Panc1 (cell line): ENCODE measurements around the gene DENND6A. TPM values are rescaled to one million over a fixed set of nuclear protein-coding genes. Genes with fewer than 3 reads are reported as not detected.

Experiments used
- ATAC-seq: fragments of 200-7000 bp; cut with Tn5 transposase; 2 replicates; pipeline ENCODE4 v1.9.1; 2020; ENCODE audit warnings: mild to moderate bottlenecking, moderate library complexity
- BruUV-seq: library from RNA; stranded (reverse); fragments of 400-500 nt; replicated peaks from 2 replicates; lab custom pipeline; 2021; lab: Mats Ljungman, UMichigan
- CTCF ChIA-PET: fragments of 300-600 bp; sonication (Branson Sonifier 250); formaldehyde crosslinking; loops from one replicate; lab custom pipeline; 2022; ENCODE audit warnings: antibody characterized with exemption; lab: Charles Lee
- POLR2A ChIA-PET: fragments of 300-600 bp; sonication (Branson Sonifier 250); formaldehyde crosslinking; loops from one replicate; lab custom pipeline; 2022; ENCODE audit warnings: antibody characterized with exemption; lab: Charles Lee
- DNase-seq: peaks from one replicate; pipeline ENCODE4 v3.0.0-alpha.2; 2010; ENCODE audit warnings: low read depth, low spot score
- H3K27ac ChIP-seq: 2 replicates; pipeline ENCODE4 v1.5.1; 2011; ENCODE audit warnings: mild to moderate bottlenecking, low read length, inconsistent platforms
- H3K27me3 ChIP-seq: fragments of 200-500 bp; sonication (Bioruptor generic); 2 replicates; pipeline ENCODE4 v1.6.0; 2014; ENCODE audit warnings: low read length, inconsistent platforms; ENCODE audit not compliant: control insufficient read depth, insufficient read depth
- H3K36me3 ChIP-seq: fragments of 200-500 bp; sonication (Bioruptor generic); 2 replicates; pipeline ENCODE4 v1.5.1; 2014; ENCODE audit warnings: inconsistent platforms, mild to moderate bottlenecking, low read length, moderate library complexity; ENCODE audit not compliant: control insufficient read depth, insufficient read depth
- H3K4me1 ChIP-seq: 2 replicates; pipeline ENCODE4 v1.5.1; 2011; ENCODE audit warnings: inconsistent platforms, mild to moderate bottlenecking, low read length, moderate library complexity; ENCODE audit not compliant: control insufficient read depth, insufficient read depth
- H3K4me3 ChIP-seq, 2 experiments: 2 replicates each; pipeline ENCODE4 v1.5.1; 2011 to 2012; ENCODE audit warnings: low read depth in 2 of 2, low read length in 2 of 2, mild to moderate bottlenecking in 2 of 2, inconsistent platforms in 1 of 2, moderate library complexity in 1 of 2
- H3K9me3 ChIP-seq: fragments of 200-500 bp; sonication (Bioruptor generic); 2 replicates; pipeline ENCODE4 v1.5.1; 2014; ENCODE audit warnings: low read depth, mild to moderate bottlenecking, inconsistent platforms, low read length, moderate library complexity; ENCODE audit not compliant: control insufficient read depth, insufficient read depth
- CTCF ChIP-seq: fragments of 450-650 bp; IDR thresholded peaks from 2 replicates; pipeline ENCODE4 v1.5.1; 2017; ENCODE audit warnings: mild to moderate bottlenecking
- POLR2AphosphoS5 ChIP-seq: IDR thresholded peaks from 2 replicates; pipeline ENCODE4 v1.6.1; 2012; ENCODE audit warnings: mild to moderate bottlenecking, low read depth, low read length, moderate library complexity
- REST ChIP-seq, 2 experiments: IDR thresholded peaks; 2 replicates each; pipeline ENCODE4 v1.6.1; 2011 to 2012; ENCODE audit warnings: low read depth in 2 of 2, control low read depth in 1 of 2, low read length in 1 of 2, mild to moderate bottlenecking in 1 of 2, moderate library complexity in 1 of 2; ENCODE audit not compliant: insufficient read depth in 1 of 2
- SIN3A ChIP-seq: IDR thresholded peaks from 2 replicates; pipeline ENCODE4 v1.6.1; 2012; ENCODE audit warnings: low read depth, mild to moderate bottlenecking, low read length, moderate library complexity, borderline replicate concordance; ENCODE audit not compliant: insufficient read depth
- TCF7L2 ChIP-seq: IDR thresholded peaks from 2 replicates; pipeline ENCODE4 v1.6.1; 2011; ENCODE audit warnings: mild to moderate bottlenecking, low read depth, low read length, inconsistent platforms
- in situ Hi-C: cut with HindIII; loops from 2 replicates; pipeline ENCODE4 v1.10.0; 2016; ENCODE audit warnings: low sequenced_read_pairs, low pct_unique_long_range_greater_than_20kb
- intact Hi-C: fragments of 100-400 bp; cut with micrococcal nuclease; formaldehyde crosslinking; loops from one replicate; pipeline ENCODE4 v1.10.0; 2022; ENCODE audit not compliant: unreplicated experiment
- total RNA-seq: library from RNA; stranded (reverse); gene quantifications from one replicate; pipeline ENCODE4 v1.2.1, GENCODE V29; 2021; ENCODE audit not compliant: unreplicated experiment

DENND6A gene
- total RNA-seq, 1 experiment from 2014 or later: 18.1 TPM

- POLR2A ChIA-PET: no interaction called here
- Histone ChIP-seq H3K36me3 (no peaks in the 10 kb centered on the region), H3K27me3 (no peaks in the 10 kb centered on the region), H3K27ac (no peak overlapping the region), H3K9me3 (no peaks in the 10 kb centered on the region), H3K4me1 (no peaks in the 10 kb centered on the region), H3K4me3 (no peak overlapping the region)
- DNase-seq (no peak), ATAC-seq (no peak)
- in situ Hi-C loops (no loop called here), intact Hi-C loops (no loop called here)
- CTCF ChIA-PET: no interaction called here
- BruUV-seq: no TSS peak
- TF ChIP-seq CTCF: no peak
- TF ChIP-seq REST (IDR thresholded peaks at IDR 0.05; ENCODE audit: insufficient read depth in 1 of 2, low read depth in 2 of 2, low read length in 1 of 2): no peak
- no peak for TF ChIP-seq TCF7L2
- TF ChIP-seq POLR2AphosphoS5: no peak
- TF ChIP-seq SIN3A: no peak
Measured at GRCh38 chr3:57717205-57717868, 24.5 kb upstream of the DENND6A start.

- intact Hi-C loops (no loop called here), in situ Hi-C loops (no loop called here)
- CTCF ChIA-PET: interaction anchor here (0.6 kb wide), 1 partner anchor 40 kb away, joined by 4 read pairs; no protein-coding TSS in a partner anchor
- H3K4me1 ChIP-seq: no peaks in the 10 kb centered on the region
- DNase-seq (no peak), ATAC-seq (no peak)
- no peak overlapping the region for H3K4me3 ChIP-seq
- H3K9me3 ChIP-seq: no peaks in the 10 kb centered on the region
- no peaks in the 10 kb centered on the region for H3K36me3 ChIP-seq
- H3K27me3 ChIP-seq: no peaks in the 10 kb centered on the region
- POLR2A ChIA-PET: interaction anchor here (0.6 kb wide), 1 partner anchor 129 kb away, joined by 3 read pairs; no protein-coding TSS in a partner anchor
- BruUV-seq: no TSS peak
- H3K27ac ChIP-seq: no peak overlapping the region
- TF ChIP-seq REST (IDR thresholded peaks at IDR 0.05; ENCODE audit: insufficient read depth in 1 of 2, low read depth in 2 of 2, low read length in 1 of 2): no peak
- TF ChIP-seq CTCF: no peak
- no peak for TF ChIP-seq TCF7L2
- no peak for TF ChIP-seq POLR2AphosphoS5
- TF ChIP-seq SIN3A: no peak
Measured at GRCh38 chr3:57715686-57716085, 22.8 kb upstream of the DENND6A start.
